SH-SY5Y (cell line): ENCODE data around the gene PSTK.

Experiments
- GATA2 ChIP-seq: IDR thresholded peaks from 2 replicates; pipeline ENCODE4 v1.6.1; 2011; ENCODE audit warnings: mild to moderate bottlenecking, low read depth, low read length
- GATA3 ChIP-seq: IDR thresholded peaks from 2 replicates; pipeline ENCODE4 v1.6.1; 2011; ENCODE audit warnings: low read depth, mild to moderate bottlenecking, low read length, moderate library complexity

GRCh38 chr10:122998934-122999333 lies 18.7 kb downstream of the PSTK start:
- TF ChIP-seq GATA3: no peak
- no peak for TF ChIP-seq GATA2
